Liver (tissue), 3 donors: ENCODE results near the gene MAP2K6.

Source experiments
- CTCF ChIP-seq: fragments of 150-350 bp; IDR thresholded peaks from 2 replicates; pipeline ENCODE4 v1.5.1; 2017; ENCODE audit warnings: improper control_type of control experiment, low read depth, low read length; ENCODE audit not compliant: missing input control
- FOXA1 ChIP-seq: IDR thresholded peaks from 2 replicates; pipeline ENCODE4 v1.6.1; 2016; ENCODE audit warnings: antibody characterized with exemption
- GABPA ChIP-seq, 2 donors: IDR thresholded peaks in 1 of 2; conservative IDR thresholded peaks in 1 of 2; 2 replicates each; pipeline ENCODE4 v1.6.1; 2016; ENCODE audit warnings: antibody characterized with exemption in 2 of 2, mild to moderate bottlenecking in 1 of 2, moderate library complexity in 1 of 2
- MAX ChIP-seq: IDR thresholded peaks from 2 replicates; pipeline ENCODE4 v1.6.1; 2016; ENCODE audit warnings: antibody characterized with exemption
- NR2F2 ChIP-seq: IDR thresholded peaks from 2 replicates; pipeline ENCODE4 v1.6.1; 2016; ENCODE audit warnings: antibody characterized with exemption
- REST ChIP-seq: IDR thresholded peaks from 2 replicates; pipeline ENCODE4 v1.6.1; 2016; ENCODE audit warnings: antibody characterized with exemption, mild to moderate bottlenecking
- SP1 ChIP-seq: IDR thresholded peaks from 2 replicates; pipeline ENCODE4 v1.6.1; 2018; ENCODE audit warnings: antibody characterized with exemption, mild to moderate bottlenecking
- YY1 ChIP-seq: IDR thresholded peaks from 2 replicates; pipeline ENCODE4 v1.6.1; 2016; ENCODE audit warnings: antibody characterized with exemption, mild to moderate bottlenecking
- ZBTB33 ChIP-seq: IDR thresholded peaks from 2 replicates; pipeline ENCODE4 v1.6.1; 2016; ENCODE audit warnings: antibody characterized with exemption
- donor health status: healthy.
- donor health status: healthy.

GRCh38 chr17:69567130-69567529, 152.6 kb downstream of the MAP2K6 start:
- no peak for TF ChIP-seq CTCF
- TF ChIP-seq GABPA (IDR thresholded peaks at IDR 0.05 in 1 of 2, conservative IDR thresholded peaks at IDR 0.05 in 1 of 2): no peak
- no peak for TF ChIP-seq ZBTB33
- peak; percentile 93 for TF ChIP-seq REST
- no peak for TF ChIP-seq MAX
- TF ChIP-seq YY1: no peak
- TF ChIP-seq NR2F2: no peak
- no peak for TF ChIP-seq FOXA1
- no peak for TF ChIP-seq SP1
